ENCODE measurements around the gene BCAN.

BCAN gene

DNA sequence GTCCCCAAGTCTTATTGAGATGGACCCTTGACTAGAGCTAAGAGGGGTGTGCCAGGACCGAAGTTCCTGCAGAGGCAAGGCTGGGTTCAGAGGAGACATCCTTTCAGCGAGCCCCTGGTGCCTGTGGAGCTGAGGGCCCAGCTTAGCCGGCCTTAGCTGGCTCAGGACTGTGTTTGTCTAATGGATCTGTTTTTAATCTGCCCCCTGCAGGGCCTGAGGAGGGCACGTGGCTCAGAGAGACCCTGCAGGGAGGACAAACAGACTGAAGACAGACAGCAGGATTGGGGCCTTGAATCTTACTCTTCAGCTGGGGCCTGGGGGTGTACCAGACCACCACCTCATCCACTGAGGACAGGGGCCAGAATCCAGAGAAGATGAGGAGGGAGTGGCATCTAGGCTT lies 61.8 kb downstream of the BCAN start:
- no peaks in the 10 kb centered on the region for H3K27me3 ChIP-seq (ENCODE audit: control insufficient read depth, insufficient read depth, low read length)
- no peak overlapping the region for H3K27ac ChIP-seq
- no peaks in the 10 kb centered on the region for H3K9me3 ChIP-seq (ENCODE audit: control insufficient read depth, low read length)
- H3K4me1 ChIP-seq: peaks cover 16% of the 10 kb centered on the region
- peak overlapping the region; percentile 70 for H3K4me3 ChIP-seq (ENCODE audit: low read depth, low read length)
- TF ChIP-seq, protein P1, sequence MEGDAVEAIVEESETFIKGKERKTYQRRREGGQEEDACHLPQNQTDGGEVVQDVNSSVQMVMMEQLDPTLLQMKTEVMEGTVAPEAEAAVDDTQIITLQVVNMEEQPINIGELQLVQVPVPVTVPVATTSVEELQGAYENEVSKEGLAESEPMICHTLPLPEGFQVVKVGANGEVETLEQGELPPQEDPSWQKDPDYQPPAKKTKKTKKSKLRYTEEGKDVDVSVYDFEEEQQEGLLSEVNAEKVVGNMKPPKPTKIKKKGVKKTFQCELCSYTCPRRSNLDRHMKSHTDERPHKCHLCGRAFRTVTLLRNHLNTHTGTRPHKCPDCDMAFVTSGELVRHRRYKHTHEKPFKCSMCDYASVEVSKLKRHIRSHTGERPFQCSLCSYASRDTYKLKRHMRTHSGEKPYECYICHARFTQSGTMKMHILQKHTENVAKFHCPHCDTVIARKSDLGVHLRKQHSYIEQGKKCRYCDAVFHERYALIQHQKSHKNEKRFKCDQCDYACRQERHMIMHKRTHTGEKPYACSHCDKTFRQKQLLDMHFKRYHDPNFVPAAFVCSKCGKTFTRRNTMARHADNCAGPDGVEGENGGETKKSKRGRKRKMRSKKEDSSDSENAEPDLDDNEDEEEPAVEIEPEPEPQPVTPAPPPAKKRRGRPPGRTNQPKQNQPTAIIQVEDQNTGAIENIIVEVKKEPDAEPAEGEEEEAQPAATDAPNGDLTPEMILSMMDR (IDR thresholded peaks at IDR 0.05): no peak
- H2AFZ ChIP-seq: no peak overlapping the region
- no peaks in the 10 kb centered on the region for H3K79me2 ChIP-seq
- H3K9ac ChIP-seq: no peak overlapping the region
- H3K36me3 ChIP-seq (ENCODE audit: control insufficient read depth, insufficient read depth, low read length): no peaks in the 10 kb centered on the region
- peak overlapping the region; percentile 88 for H3K4me2 ChIP-seq (ENCODE audit: low read length)

DNA sequence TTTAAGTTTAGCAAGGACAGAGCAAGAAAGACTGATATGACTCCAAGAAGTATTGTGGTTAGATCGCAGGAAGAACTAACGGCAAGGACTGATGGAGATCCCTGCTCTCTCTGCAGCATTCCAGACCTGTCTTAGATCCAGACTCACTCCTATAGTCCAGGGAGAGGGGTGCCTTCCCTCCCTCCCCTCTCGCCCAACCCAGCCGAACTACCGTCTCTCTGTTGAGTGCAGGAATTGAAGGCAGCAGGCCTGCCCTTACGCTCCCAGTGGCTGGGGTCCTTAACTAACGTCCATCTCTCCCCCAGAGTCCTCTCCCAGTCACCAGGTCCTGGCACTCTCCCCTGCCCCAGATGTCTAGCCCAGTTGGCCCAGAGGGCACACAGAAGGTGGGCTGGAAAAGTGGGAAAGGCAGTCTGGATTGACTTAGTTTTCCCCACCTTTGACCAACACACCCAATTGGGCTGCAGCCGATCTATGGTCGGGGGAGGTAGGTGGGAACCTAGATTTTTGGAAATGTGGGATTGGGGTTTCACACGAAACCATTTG lies 62.3 kb downstream of the BCAN start:
- Histone ChIP-seq H3K4me3 (ENCODE audit: low read depth, low read length) (peak overlapping the region; percentile 70), H3K4me1 (peaks cover 16% of the 10 kb centered on the region)

DNA sequence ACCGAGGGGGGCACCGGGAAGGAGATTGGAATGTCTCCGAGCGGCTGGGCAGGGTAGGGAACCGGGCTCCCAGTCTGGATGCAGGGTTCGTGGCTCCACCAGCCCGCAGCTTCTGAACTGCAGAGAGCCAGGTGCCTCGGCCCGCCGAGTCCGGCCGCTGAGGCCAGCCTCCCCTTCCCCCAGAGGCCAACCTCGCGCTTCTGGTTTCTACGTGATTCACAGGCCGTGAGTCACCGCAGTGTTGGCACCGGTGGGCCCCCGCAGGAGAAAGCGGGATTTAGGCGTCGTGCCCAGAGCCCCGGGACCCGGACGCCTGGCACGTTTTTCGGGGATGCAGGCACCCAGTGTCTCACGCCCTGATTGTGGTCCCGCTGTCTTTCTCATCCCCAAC lies 63.0 kb downstream of the BCAN start:
- no peaks in the 10 kb centered on the region for H3K9me3 ChIP-seq (ENCODE audit: control insufficient read depth, low read length)
- peak overlapping the region; percentile 68 for H3K27ac ChIP-seq
- H3K79me2 ChIP-seq: no peaks in the 10 kb centered on the region
- peaks cover 16% of the 10 kb centered on the region for H3K4me1 ChIP-seq
- H3K27me3 ChIP-seq (ENCODE audit: control insufficient read depth, insufficient read depth, low read length): no peaks in the 10 kb centered on the region
- H3K36me3 ChIP-seq (ENCODE audit: control insufficient read depth, insufficient read depth, low read length): no peaks in the 10 kb centered on the region
- TF ChIP-seq, protein P1 (IDR thresholded peaks at IDR 0.05): no peak
- H2AFZ ChIP-seq: peak overlapping the region; percentile 87
- no peak overlapping the region for H3K9ac ChIP-seq
- H3K4me3 ChIP-seq (ENCODE audit: low read depth, low read length): peak overlapping the region; percentile 70
- H3K4me2 ChIP-seq (ENCODE audit: low read length): peak overlapping the region; percentile 88

More for the DNA sequence above, 62.3 kb downstream of the BCAN start:
- Histone ChIP-seq H3K79me2 (no peaks in the 10 kb centered on the region), H3K9ac (no peak overlapping the region), H3K27ac (no peak overlapping the region), H3K9me3 (ENCODE audit: control insufficient read depth, low read length) (no peaks in the 10 kb centered on the region), H2AFZ (no peak overlapping the region), H3K36me3 (ENCODE audit: control insufficient read depth, insufficient read depth, low read length) (no peaks in the 10 kb centered on the region), H3K4me2 (ENCODE audit: low read length) (peak overlapping the region; percentile 88), H3K27me3 (ENCODE audit: control insufficient read depth, insufficient read depth, low read length) (no peaks in the 10 kb centered on the region)
- TF ChIP-seq, protein P1 (IDR thresholded peaks at IDR 0.05): no peak

DNA sequence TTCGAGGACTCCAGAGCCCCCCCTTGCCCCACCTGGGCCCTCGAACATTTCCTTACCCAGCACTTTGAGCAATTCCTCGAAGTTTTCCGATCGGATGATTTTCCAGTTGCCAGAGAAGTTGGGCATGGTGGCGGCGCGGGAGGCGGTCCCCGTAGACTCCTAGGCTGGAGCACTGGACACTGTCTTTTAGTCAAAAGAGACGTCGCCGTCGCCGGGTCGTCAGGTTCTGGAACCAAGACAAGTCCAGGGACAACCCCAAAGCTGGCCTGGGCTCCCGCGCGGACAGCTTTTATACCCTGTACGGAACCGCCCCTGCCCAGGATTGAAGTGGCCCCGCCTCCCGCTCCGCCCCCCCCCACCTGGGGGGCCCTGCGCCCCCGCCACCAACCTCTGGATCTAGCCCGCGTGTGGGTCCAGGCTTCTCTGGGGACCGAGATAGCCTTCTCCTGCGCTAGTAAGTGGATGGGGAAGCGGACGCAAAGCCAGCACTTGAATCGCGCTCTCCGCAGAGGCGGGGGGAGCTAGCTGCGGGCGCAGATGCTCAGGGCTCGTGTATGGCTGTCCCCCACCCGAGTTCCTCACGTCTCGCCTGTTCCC lies 63.5 kb downstream of the BCAN start, which contains the start of gene CRABP2:
CRABP2 (minus strand) TSS at position 263 of the 597 bp plus-strand sequence; CDS start at position 126, 137 bp downstream.
- Histone ChIP-seq H3K9ac (no peak within 1 kb of the TSS), H2AFZ (peak within 1 kb of the TSS; percentile 87), H3K4me3 (ENCODE audit: low read depth, low read length) (peak within 1 kb of the TSS; percentile 70), H3K4me1 (peaks cover 16% of the 10 kb centered on the region), H3K36me3 (ENCODE audit: control insufficient read depth, insufficient read depth, low read length) (no peaks in the 10 kb centered on the region), H3K79me2 (no peaks in the 10 kb centered on the region), H3K27me3 (ENCODE audit: control insufficient read depth, insufficient read depth, low read length) (no peaks in the 10 kb centered on the region), H3K4me2 (ENCODE audit: low read length) (peak within 1 kb of the TSS; percentile 88), H3K9me3 (ENCODE audit: control insufficient read depth, low read length) (no peaks in the 10 kb centered on the region), H3K27ac (peak within 1 kb of the TSS; percentile 68)
- TF ChIP-seq, protein P1 (IDR thresholded peaks at IDR 0.05): no peak

Measured in parathyroid adenoma (tissue), 2 donors.